ENCODE results near the gene TXLNA.
A peak's percentile ranks its signal among the peaks of the same experiment; 100 is the strongest.

TXLNA gene

GRCh38 chr1:32242341-32242851 is 62.9 kb downstream of the TXLNA start:
- Mint-ChIP-seq H3K27me3 (no peaks in the 10 kb centered on the region), H3K27ac (no peak overlapping the region), H3K4me3 (peak overlapping the region; percentile 17 to 46), H3K9me3 (no peaks in the 10 kb centered on the region), H3K4me1 (peaks cover 42% of the 10 kb centered on the region)
- ATAC-seq (no peak), DNase-seq (no peak)

- DNase-seq = no peak
- Mint-ChIP-seq H3K27ac (peak within 1 kb of the TSS; percentile 30 to 88), H3K27me3 (no peaks in the 10 kb centered on the region), H3K9me3 (no peaks in the 10 kb centered on the region), H3K4me3 (peak within 1 kb of the TSS; percentile 57 to 98), H3K4me1 (peaks cover 65% of the 10 kb centered on the region)
- no peak for ATAC-seq
These were observed 67.4 kb downstream of the TXLNA start, which contains the start of gene FAM167B for GRCh38 chr1:32246888-32247273. Gene FAM167B (plus strand): TSS chr1:32247222. CDS start chr1:32247422, 200 bp downstream.

GRCh38 chr1:32247452-32247851 is 68.0 kb downstream of the TXLNA start:
- Mint-ChIP-seq H3K27ac (peak overlapping the region; percentile 29 to 30), H3K9me3 (no peaks in the 10 kb centered on the region), H3K4me1 (peaks cover 60% of the 10 kb centered on the region), H3K27me3 (no peaks in the 10 kb centered on the region), H3K4me3 (peak overlapping the region in 1 of 2 donors; percentile 98)
- ATAC-seq = no peak
- no peak for DNase-seq
